Vagina (tissue), 2 donors: ENCODE results near the gene FAM76B. TPM values are rescaled to one million over a fixed set of nuclear protein-coding genes. Genes with fewer than 3 reads are reported as not detected.

Source experiments
- DNase-seq, 2 donors: peaks; one replicate each; pipeline ENCODE4 v3.0.0-alpha.2; 2017; ENCODE audit errors: extremely low spot score in 2 of 2
- H3K27ac ChIP-seq: fragments of 200-600 bp; sonication (generic); one replicate; pipeline ENCODE4 v1.5.1; 2019
- H3K27me3 ChIP-seq: fragments of 200-600 bp; sonication (generic); one replicate; pipeline ENCODE4 v1.5.1; 2019
- H3K36me3 ChIP-seq, 2 donors: fragments of 200-600 bp; sonication (generic); one replicate each; pipeline ENCODE4 v1.5.1; 2017 to 2019
- H3K4me1 ChIP-seq: fragments of 200-600 bp; sonication (generic); one replicate; pipeline ENCODE4 v1.5.1; 2019
- H3K4me3 ChIP-seq, 2 donors: fragments of 200-600 bp; sonication (generic); 1 replicate in 1 of 2; 2 replicates in 1 of 2; pipeline ENCODE4 v1.5.1; 2016 to 2019
- H3K9me3 ChIP-seq: fragments of 200-600 bp; sonication (generic); one replicate; pipeline ENCODE4 v1.5.1; 2019
- CTCF ChIP-seq, 3 experiments: fragments of 450-650 bp in 2 of 3; fragments of 200-600 bp in 1 of 3; sonication (generic) in 1 of 3; IDR thresholded peaks; one replicate each; pipeline ENCODE4 v1.5.1; 2017 to 2019; ENCODE audit warnings: antibody characterized with exemption in 3 of 3, mild to moderate bottlenecking in 2 of 3, moderate library complexity in 2 of 3
- POLR2A ChIP-seq, 2 donors: fragments of 450-650 bp; IDR thresholded peaks; one replicate each; pipeline ENCODE4 v1.6.1; 2017; ENCODE audit warnings: antibody characterized with exemption in 2 of 2, mild to moderate bottlenecking in 2 of 2, moderate library complexity in 2 of 2
- POLR2AphosphoS5 ChIP-seq, 2 donors: sonication (generic); formaldehyde crosslinking; IDR thresholded peaks; one replicate each; pipeline ENCODE4 v1.9.0; 2017; ENCODE audit warnings: antibody characterized with exemption in 2 of 2, mild to moderate bottlenecking in 2 of 2, low read depth in 1 of 2; ENCODE audit not compliant: insufficient read depth in 1 of 2
- intact Hi-C: fragments of 100-400 bp; cut with DNase I; formaldehyde crosslinking; loops from one replicate; pipeline ENCODE4 v1.15.1; 2023
- total RNA-seq: library from RNA; depleted of rRNA; stranded (reverse); fragments of >200 nt; gene quantifications from one replicate; pipeline ENCODE4 v1.2.3, GENCODE V29; 2016

Gene FAM76B
- total RNA-seq, 1 donor from 2014 or later: 28.2 TPM

DNA sequence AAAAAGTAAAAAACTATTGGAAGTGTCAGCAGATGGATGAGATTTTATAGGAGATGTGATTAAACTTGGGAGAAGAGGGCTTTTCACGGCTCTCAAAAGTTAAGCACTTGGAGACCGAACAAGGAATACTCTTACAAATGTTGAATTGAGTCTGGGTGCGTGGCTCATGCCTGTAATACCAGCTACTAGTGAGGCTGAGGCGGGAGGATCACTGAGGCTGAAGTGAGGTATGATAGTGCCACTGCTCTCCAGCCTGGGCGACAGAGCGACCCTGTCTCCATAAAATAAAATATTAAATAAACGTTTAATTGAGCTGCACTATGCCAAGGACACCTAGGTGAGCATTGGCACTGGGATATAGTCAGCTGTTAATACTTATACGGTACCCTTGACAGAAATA lies 2.6 kb upstream of the FAM76B start:
- H3K9me3 ChIP-seq: no peaks in the 10 kb centered on the region
- no peak overlapping the region for H3K27ac ChIP-seq
- intact Hi-C loops: no loop called here
- TF ChIP-seq POLR2A (IDR thresholded peaks at IDR 0.05) (no peak), CTCF (IDR thresholded peaks at IDR 0.05) (no peak), POLR2AphosphoS5 (IDR thresholded peaks at IDR 0.05; ENCODE audit: insufficient read depth in 1 of 2, low read depth in 1 of 2) (no peak)
- no peak overlapping the region for H3K4me3 ChIP-seq
- H3K4me1 ChIP-seq: peaks cover 36% of the 10 kb centered on the region
- no peaks in the 10 kb centered on the region for H3K27me3 ChIP-seq
- DNase-seq: no peak
- H3K36me3 ChIP-seq: peaks cover 0 to 3% of the 10 kb centered on the region in 2 donors

DNA sequence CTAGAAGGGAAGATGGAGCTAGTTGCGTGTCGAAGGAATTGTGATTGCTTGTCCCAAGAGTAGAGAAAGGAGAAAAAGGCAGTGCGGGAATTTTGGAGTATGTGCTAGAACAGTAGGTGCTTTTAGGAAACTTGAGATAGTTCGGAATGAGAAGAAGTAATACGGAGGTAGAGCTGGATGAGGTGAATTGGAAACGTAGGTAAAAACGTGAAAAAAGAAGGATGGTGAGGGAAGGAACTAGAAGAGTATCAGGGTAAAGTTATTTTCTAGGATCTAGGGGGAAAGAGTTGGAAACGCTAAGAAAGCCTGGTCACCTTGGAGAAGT lies 2.1 kb upstream of the FAM76B start:
- Histone ChIP-seq H3K9me3 (no peaks in the 10 kb centered on the region), H3K36me3 (peaks cover 0 to 6% of the 10 kb centered on the region in 2 donors), H3K27me3 (no peaks in the 10 kb centered on the region), H3K4me1 (peaks cover 36% of the 10 kb centered on the region), H3K27ac (no peak overlapping the region), H3K4me3 (peak overlapping the region; percentile 56 to 78)
- intact Hi-C loops: no loop called here
- DNase-seq: no peak
- TF ChIP-seq CTCF (IDR thresholded peaks at IDR 0.05) (no peak), POLR2AphosphoS5 (IDR thresholded peaks at IDR 0.05; ENCODE audit: insufficient read depth in 1 of 2, low read depth in 1 of 2) (no peak), POLR2A (IDR thresholded peaks at IDR 0.05) (no peak)

DNA sequence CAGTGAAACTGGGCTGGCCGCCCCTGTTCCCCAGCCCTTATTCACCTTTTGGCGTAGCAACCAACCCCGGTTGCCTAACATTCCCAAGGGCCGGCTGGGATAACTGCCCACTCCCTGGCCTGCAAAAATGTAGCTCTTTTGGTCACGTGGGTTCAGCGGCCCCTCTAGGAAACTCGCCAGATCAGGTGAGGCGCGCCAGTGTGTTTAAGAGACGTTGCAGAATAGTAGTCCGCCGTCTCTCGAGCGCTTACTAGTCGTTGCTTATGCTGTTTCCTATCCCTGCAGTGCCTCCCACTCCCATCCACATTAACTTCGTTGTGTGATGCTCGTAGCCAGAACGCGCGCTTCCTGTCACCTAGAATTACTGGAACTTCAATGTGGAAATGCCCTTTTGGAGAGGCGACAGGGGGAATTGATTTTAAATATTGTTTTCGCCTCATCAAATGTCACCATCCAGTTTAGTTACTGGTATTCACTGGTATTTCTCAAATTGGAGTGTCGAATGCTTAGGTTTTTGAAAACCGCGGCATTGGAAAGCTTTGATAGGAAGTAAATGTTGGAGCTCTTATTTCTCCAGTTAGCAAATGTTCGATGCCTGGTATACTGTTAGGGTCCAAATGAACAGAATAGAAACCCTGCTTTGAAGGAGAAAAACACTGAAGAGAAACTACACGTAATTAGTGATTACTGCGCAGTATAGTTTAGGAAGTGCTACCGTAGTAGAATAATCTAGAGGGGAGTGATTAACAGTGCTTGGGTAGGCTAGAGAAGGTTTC lies 1.5 kb upstream of the FAM76B start:
- Histone ChIP-seq H3K4me1 (peaks cover 36% of the 10 kb centered on the region), H3K27ac (peak overlapping the region; percentile 99), H3K9me3 (no peaks in the 10 kb centered on the region), H3K36me3 (peaks cover 0 to 9% of the 10 kb centered on the region in 2 donors), H3K27me3 (no peaks in the 10 kb centered on the region), H3K4me3 (peak overlapping the region; percentile 56 to 78)
- intact Hi-C loops: no loop called here
- peak in 1 of 2 donors; percentile 91 for DNase-seq
- no peak for TF ChIP-seq CTCF (IDR thresholded peaks at IDR 0.05)
- no peak for TF ChIP-seq POLR2AphosphoS5 (IDR thresholded peaks at IDR 0.05; ENCODE audit: insufficient read depth in 1 of 2, low read depth in 1 of 2)
- TF ChIP-seq POLR2A (IDR thresholded peaks at IDR 0.05): no peak

DNA sequence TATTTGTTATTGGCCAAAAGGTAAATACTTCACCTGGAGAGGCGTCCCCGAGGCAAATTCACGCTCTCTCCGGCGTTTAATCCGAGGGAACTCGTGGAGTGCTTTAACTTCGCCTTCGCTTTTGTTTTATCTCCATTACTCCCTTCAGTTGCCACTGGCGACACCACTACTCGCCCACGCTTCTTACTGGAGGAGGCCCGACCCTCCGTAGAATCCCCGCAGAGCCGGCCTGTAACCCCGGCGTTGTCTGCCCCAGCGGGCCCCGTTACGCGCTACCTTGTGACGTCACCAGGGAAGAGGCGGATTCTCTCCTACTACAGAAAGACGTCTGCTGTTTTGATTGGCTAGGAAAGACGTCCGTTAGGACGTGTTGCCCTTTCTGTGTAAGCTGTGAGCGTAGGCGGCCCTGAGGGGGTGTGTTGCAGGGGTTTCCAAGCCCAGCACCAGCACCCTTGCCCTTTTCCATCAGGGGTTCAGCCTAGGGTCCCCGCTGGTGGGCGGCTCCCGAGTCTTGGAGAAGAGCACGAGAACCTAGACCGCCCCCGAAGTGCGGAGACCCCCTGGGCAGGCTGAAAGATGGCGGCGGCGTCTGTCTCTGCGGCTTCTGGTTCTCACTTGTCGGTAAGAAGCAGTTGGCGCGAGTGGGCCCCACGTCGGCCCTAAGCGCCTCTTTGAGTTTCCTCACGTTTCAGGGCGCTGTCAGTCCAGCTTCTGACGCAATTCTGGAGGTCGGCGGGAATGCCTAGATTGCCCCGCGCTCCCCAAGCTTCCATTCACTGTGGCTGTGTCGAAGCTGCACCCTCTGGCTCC lies 746 bp upstream of the FAM76B start, which contains the start of gene CEP57:
Gene CEP57, plus strand, starts transcription at position 376 of the 810 bp plus-strand sequence. Its CDS starts 201 bp downstream, at position 577.
- no peak for TF ChIP-seq CTCF (IDR thresholded peaks at IDR 0.05)
- peak; percentile 56 to 88 for TF ChIP-seq POLR2AphosphoS5 (IDR thresholded peaks at IDR 0.05; ENCODE audit: insufficient read depth in 1 of 2, low read depth in 1 of 2)
- TF ChIP-seq POLR2A (IDR thresholded peaks at IDR 0.05): peak in 1 of 2 donors; percentile 50
- Histone ChIP-seq H3K4me3 (peak within 1 kb of the TSS; percentile 56 to 78), H3K4me1 (peaks cover 36% of the 10 kb centered on the region), H3K36me3 (peaks cover 0 to 17% of the 10 kb centered on the region in 2 donors), H3K27ac (peak within 1 kb of the TSS; percentile 99), H3K27me3 (no peaks in the 10 kb centered on the region), H3K9me3 (no peaks in the 10 kb centered on the region)
- intact Hi-C loops: no loop called here
- peak; percentile 97 to 98 for DNase-seq
